Uterus (tissue), 2 donors: ENCODE results near the gene ACSF3.

Experiments used
- POLR2A ChIP-seq, 2 donors: fragments of 450-650 bp; IDR thresholded peaks; one replicate each; pipeline ENCODE4 v1.6.1; 2016; ENCODE audit warnings: antibody characterized with exemption in 2 of 2, mild to moderate bottlenecking in 1 of 2, moderate library complexity in 1 of 2
- TF ChIP-seq, protein P1 (sequence below), 4 experiments: fragments of 200-600 bp in 2 of 4; fragments of 450-650 bp in 2 of 4; sonication (generic) in 2 of 4; IDR thresholded peaks; one replicate each; pipeline ENCODE4 v1.5.1; 2016 to 2019; ENCODE audit warnings: antibody characterized with exemption in 4 of 4, mild to moderate bottlenecking in 2 of 4, moderate library complexity in 1 of 4

DNA sequence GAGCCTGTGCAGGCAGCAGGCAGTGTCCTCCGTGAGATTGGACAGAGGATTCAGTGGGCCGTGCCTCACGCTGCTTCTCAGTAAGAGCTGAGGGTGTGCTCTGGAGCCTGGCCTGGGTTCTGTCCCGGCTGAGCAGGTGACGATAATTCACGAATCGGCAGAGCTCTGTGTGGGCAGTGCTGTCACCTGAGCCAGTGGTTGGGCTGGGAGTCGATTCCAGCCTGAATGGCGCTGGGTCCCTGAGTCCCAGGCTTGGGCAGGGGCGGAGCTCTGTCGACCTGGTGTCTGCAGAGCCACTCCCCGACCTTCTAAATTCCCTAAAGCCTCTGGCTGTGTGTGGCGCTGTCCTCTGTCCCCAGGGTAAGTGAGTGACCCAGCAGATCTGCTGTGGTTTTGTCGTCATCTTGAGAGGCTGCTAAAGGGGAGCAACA, 8.4 kb downstream of the ACSF3 start:
- TF ChIP-seq, protein P1, sequence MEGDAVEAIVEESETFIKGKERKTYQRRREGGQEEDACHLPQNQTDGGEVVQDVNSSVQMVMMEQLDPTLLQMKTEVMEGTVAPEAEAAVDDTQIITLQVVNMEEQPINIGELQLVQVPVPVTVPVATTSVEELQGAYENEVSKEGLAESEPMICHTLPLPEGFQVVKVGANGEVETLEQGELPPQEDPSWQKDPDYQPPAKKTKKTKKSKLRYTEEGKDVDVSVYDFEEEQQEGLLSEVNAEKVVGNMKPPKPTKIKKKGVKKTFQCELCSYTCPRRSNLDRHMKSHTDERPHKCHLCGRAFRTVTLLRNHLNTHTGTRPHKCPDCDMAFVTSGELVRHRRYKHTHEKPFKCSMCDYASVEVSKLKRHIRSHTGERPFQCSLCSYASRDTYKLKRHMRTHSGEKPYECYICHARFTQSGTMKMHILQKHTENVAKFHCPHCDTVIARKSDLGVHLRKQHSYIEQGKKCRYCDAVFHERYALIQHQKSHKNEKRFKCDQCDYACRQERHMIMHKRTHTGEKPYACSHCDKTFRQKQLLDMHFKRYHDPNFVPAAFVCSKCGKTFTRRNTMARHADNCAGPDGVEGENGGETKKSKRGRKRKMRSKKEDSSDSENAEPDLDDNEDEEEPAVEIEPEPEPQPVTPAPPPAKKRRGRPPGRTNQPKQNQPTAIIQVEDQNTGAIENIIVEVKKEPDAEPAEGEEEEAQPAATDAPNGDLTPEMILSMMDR (IDR thresholded peaks at IDR 0.05): no peak
- TF ChIP-seq POLR2A (IDR thresholded peaks at IDR 0.05): no peak
